Prostate gland (tissue), 2 donors: Measurements from ENCODE around the gene ODC1.

ENCODE experiments used
- POLR2A ChIP-seq: fragments of 450-650 bp; IDR thresholded peaks from one replicate; pipeline ENCODE4 v1.6.1; 2016; ENCODE audit warnings: antibody characterized with exemption, mild to moderate bottlenecking
- TF ChIP-seq, protein P1 (sequence below), 4 experiments: fragments of 200-600 bp in 2 of 4; fragments of 450-650 bp in 2 of 4; sonication (generic) in 2 of 4; IDR thresholded peaks; 1 replicate in 3 of 4; 2 replicates in 1 of 4; pipeline ENCODE4 v1.5.1; 2016 to 2019; ENCODE audit warnings: antibody characterized with exemption in 4 of 4, mild to moderate bottlenecking in 2 of 4, moderate library complexity in 2 of 4

- TF ChIP-seq POLR2A, result no peak
- TF ChIP-seq, protein P1, sequence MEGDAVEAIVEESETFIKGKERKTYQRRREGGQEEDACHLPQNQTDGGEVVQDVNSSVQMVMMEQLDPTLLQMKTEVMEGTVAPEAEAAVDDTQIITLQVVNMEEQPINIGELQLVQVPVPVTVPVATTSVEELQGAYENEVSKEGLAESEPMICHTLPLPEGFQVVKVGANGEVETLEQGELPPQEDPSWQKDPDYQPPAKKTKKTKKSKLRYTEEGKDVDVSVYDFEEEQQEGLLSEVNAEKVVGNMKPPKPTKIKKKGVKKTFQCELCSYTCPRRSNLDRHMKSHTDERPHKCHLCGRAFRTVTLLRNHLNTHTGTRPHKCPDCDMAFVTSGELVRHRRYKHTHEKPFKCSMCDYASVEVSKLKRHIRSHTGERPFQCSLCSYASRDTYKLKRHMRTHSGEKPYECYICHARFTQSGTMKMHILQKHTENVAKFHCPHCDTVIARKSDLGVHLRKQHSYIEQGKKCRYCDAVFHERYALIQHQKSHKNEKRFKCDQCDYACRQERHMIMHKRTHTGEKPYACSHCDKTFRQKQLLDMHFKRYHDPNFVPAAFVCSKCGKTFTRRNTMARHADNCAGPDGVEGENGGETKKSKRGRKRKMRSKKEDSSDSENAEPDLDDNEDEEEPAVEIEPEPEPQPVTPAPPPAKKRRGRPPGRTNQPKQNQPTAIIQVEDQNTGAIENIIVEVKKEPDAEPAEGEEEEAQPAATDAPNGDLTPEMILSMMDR (IDR thresholded peaks at IDR 0.05), result no peak
Observed at GRCh38 chr2:10475221-10475722, 27.1 kb upstream of the ODC1 start.
